Measurements from ENCODE around the gene KCNH6. TPM values are rescaled to one million over a fixed set of nuclear protein-coding genes. Genes with fewer than 3 reads are reported as not detected.

KCNH6 gene
- polyA plus RNA-seq, 1 of the 3 experiments (the other 2 are of a cell fraction) = 0.15 TPM

DNA sequence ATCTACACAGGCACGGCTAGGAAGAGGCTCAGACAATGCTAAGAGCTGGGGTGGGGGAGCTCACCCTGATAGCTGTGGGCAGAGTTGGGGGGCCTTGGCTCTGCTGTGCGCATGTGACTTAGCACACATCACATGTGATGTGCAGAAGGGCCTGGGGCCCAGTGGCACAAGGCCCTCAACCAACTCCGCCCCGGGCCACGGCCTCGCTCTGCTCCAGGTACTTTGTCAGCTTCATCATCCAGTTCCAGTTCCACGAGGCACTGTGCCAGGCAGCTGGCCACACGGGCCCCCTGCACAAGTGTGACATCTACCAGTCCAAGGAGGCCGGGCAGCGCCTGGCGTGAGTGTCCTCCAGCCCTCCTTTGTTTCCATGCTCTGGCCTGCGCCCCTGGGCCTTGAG lies 27.0 kb upstream of the KCNH6 start:
- Histone ChIP-seq H4K20me1 (ENCODE audit: insufficient read depth) (no peaks in the 10 kb centered on the region), H3K27ac (ENCODE audit: low read depth in 2 of 2, low read length in 1 of 2) (no peak overlapping the region; a peak in 1 of 4 replicates), H2AFZ (ENCODE audit: low read depth) (no peak overlapping the region), H3K4me1 (ENCODE audit: control insufficient read depth in 1 of 2, insufficient read depth in 2 of 2, low read depth in 1 of 2, low read length in 1 of 2) (peaks cover 4 to 27% of the 10 kb centered on the region in 2 experiments; a peak in 1 of 4 replicates), H3K36me3 (replicated peaks in 1 of 2; ENCODE audit: control insufficient read depth in 1 of 2, insufficient read depth in 2 of 2, low read length in 1 of 2) (no peaks in the 10 kb centered on the region), H3K9ac (no peak overlapping the region), H3K4me2 (no peak overlapping the region), H3K27me3 (ENCODE audit: insufficient read depth) (no peaks in the 10 kb centered on the region; the same call in 1 of the 2 replicates), H3K79me2 (ENCODE audit: insufficient read depth) (no peaks in the 10 kb centered on the region), H3K9me2 (no peaks in the 10 kb centered on the region), H3K9me3 (no peaks in the 10 kb centered on the region), H3K4me3 (ENCODE audit: low read depth in 2 of 2, low read length in 1 of 2) (no peak overlapping the region), H3F3A (replicated peaks; ENCODE audit: insufficient read depth) (no peaks in the 10 kb centered on the region)
- WGBS (ENCODE audit: low lambda C conversion rate) = 86% methylated on average over 11 of the region's 12 CpGs
- CTCF ChIA-PET = interaction anchor here (1.2 to 5.4 kb wide), 5 partner anchors 9 to 116 kb away, joined by 3 to 65 read pairs (median 24); partner anchors contain the start of gene ACE
- DNase-seq = no peak
- POLR2A ChIA-PET = interaction anchor here (1.0 to 1.6 kb wide), 4 partner anchors 15 to 55 kb away, joined by 3 to 5 read pairs (median 4); no protein-coding TSS in a partner anchor
- no peak for TF ChIP-seq CHD2 (IDR thresholded peaks at IDR 0.05; ENCODE audit: low read length, partially characterized antibody)
- TF ChIP-seq SIN3A (IDR thresholded peaks at IDR 0.05; ENCODE audit: borderline replicate concordance, low read depth, low read length) = no peak
- no peak for TF ChIP-seq EZH2phosphoT487 (IDR thresholded peaks at IDR 0.05; ENCODE audit: borderline replicate concordance, low read depth)
- TF ChIP-seq RFX5 (IDR thresholded peaks at IDR 0.05; ENCODE audit: low read length) = no peak
- no peak for TF ChIP-seq MXI1 (IDR thresholded peaks at IDR 0.05; ENCODE audit: low read depth, low read length)
- TF ChIP-seq, protein P1, sequence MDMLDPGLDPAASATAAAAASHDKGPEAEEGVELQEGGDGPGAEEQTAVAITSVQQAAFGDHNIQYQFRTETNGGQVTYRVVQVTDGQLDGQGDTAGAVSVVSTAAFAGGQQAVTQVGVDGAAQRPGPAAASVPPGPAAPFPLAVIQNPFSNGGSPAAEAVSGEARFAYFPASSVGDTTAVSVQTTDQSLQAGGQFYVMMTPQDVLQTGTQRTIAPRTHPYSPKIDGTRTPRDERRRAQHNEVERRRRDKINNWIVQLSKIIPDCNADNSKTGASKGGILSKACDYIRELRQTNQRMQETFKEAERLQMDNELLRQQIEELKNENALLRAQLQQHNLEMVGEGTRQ (IDR thresholded peaks at IDR 0.05; ENCODE audit: borderline replicate concordance, low read depth, low read length) = no peak
- TF ChIP-seq, protein P2, sequence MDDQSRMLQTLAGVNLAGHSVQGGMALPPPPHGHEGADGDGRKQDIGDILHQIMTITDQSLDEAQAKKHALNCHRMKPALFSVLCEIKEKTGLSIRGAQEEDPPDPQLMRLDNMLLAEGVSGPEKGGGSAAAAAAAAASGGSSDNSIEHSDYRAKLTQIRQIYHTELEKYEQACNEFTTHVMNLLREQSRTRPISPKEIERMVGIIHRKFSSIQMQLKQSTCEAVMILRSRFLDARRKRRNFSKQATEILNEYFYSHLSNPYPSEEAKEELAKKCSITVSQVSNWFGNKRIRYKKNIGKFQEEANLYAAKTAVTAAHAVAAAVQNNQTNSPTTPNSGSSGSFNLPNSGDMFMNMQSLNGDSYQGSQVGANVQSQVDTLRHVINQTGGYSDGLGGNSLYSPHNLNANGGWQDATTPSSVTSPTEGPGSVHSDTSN (IDR thresholded peaks at IDR 0.05) = no peak
- no peak for TF ChIP-seq NFIC (IDR thresholded peaks at IDR 0.05; ENCODE audit: borderline replicate concordance)
- TF ChIP-seq, protein P3, sequence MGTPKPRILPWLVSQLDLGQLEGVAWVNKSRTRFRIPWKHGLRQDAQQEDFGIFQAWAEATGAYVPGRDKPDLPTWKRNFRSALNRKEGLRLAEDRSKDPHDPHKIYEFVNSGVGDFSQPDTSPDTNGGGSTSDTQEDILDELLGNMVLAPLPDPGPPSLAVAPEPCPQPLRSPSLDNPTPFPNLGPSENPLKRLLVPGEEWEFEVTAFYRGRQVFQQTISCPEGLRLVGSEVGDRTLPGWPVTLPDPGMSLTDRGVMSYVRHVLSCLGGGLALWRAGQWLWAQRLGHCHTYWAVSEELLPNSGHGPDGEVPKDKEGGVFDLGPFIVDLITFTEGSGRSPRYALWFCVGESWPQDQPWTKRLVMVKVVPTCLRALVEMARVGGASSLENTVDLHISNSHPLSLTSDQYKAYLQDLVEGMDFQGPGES (IDR thresholded peaks at IDR 0.05; ENCODE audit: low read depth, low read length) = no peak
- no peak for TF ChIP-seq JUND (IDR thresholded peaks at IDR 0.05)
- TF ChIP-seq, protein P4, sequence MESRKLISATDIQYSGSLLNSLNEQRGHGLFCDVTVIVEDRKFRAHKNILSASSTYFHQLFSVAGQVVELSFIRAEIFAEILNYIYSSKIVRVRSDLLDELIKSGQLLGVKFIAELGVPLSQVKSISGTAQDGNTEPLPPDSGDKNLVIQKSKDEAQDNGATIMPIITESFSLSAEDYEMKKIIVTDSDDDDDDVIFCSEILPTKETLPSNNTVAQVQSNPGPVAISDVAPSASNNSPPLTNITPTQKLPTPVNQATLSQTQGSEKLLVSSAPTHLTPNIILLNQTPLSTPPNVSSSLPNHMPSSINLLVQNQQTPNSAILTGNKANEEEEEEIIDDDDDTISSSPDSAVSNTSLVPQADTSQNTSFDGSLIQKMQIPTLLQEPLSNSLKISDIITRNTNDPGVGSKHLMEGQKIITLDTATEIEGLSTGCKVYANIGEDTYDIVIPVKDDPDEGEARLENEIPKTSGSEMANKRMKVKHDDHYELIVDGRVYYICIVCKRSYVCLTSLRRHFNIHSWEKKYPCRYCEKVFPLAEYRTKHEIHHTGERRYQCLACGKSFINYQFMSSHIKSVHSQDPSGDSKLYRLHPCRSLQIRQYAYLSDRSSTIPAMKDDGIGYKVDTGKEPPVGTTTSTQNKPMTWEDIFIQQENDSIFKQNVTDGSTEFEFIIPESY (IDR thresholded peaks at IDR 0.05; ENCODE audit: borderline replicate concordance, low read depth) = no peak

All from SK-N-SH (cell line).